HepG2 (cell line): Measurements from ENCODE around the gene ANTKMT. TPM values are rescaled to one million over a fixed set of nuclear protein-coding genes. Genes with fewer than 3 reads are reported as not detected.
A peak's percentile ranks its signal among the peaks of the same experiment; 100 is the strongest.

Experiments
- BRD4 ChIP-seq: sonication (generic); formaldehyde crosslinking; IDR thresholded peaks from 2 replicates; pipeline ENCODE4 v1.4.0; 2020; ENCODE audit warnings: missing genetic modification reagents
- EHMT2 ChIP-seq: fragments of 200-600 bp; sonication (generic); IDR thresholded peaks from 2 replicates; pipeline ENCODE4 v1.7.0; 2017; ENCODE audit warnings: antibody characterized with exemption, low read depth, low read length, borderline replicate concordance
- HDAC2 ChIP-seq: sonication (generic); formaldehyde crosslinking; IDR thresholded peaks from 2 replicates; pipeline ENCODE4 v1.4.0; 2020; ENCODE audit warnings: missing genetic modification reagents
- HNRNPL ChIP-seq: fragments of 200-400 bp; formaldehyde crosslinking; IDR thresholded peaks from 2 replicates; pipeline ENCODE4 v1.6.1; 2017; ENCODE audit warnings: mild to moderate bottlenecking, low read depth, low read length
- MAX ChIP-seq: IDR thresholded peaks from 2 replicates; pipeline ENCODE4 v1.6.1; 2012; ENCODE audit warnings: inconsistent platforms
- PHF20 ChIP-seq: sonication (generic); formaldehyde crosslinking; IDR thresholded peaks from 2 replicates; pipeline ENCODE4 v1.5.0; 2020; ENCODE audit warnings: mild to moderate bottlenecking, missing genetic modification reagents
- ZNF180 ChIP-seq: sonication (generic); formaldehyde crosslinking; IDR thresholded peaks from 2 replicates; pipeline ENCODE4 v1.4.0; 2020; ENCODE audit warnings: low read depth, missing genetic modification reagents, borderline replicate concordance
- ZNF30 ChIP-seq: sonication (generic); formaldehyde crosslinking; IDR thresholded peaks from 2 replicates; pipeline ENCODE4 v1.5.0; 2020; ENCODE audit warnings: mild to moderate bottlenecking, missing genetic modification reagents
- ZNF354B ChIP-seq: sonication (generic); formaldehyde crosslinking; IDR thresholded peaks from 2 replicates; pipeline ENCODE4 v1.8.0; 2022; ENCODE audit warnings: mild to moderate bottlenecking, missing genetic modification reagents
- ZNF543 ChIP-seq: sonication (generic); formaldehyde crosslinking; IDR thresholded peaks from 2 replicates; pipeline ENCODE4 v1.4.0; 2020; ENCODE audit warnings: mild to moderate bottlenecking, missing genetic modification reagents
- ZNF720 ChIP-seq: sonication (generic); formaldehyde crosslinking; IDR thresholded peaks from 2 replicates; pipeline ENCODE4 v1.4.0; 2020; ENCODE audit warnings: missing genetic modification reagents
- polyA plus RNA-seq, 8 experiments: library from polyadenylated mRNA; depleted of rRNA in 3 of 8; stranded (reverse) in 7 of 8; unstranded in 1 of 8; fragments of >200 nt; fragmentation: Illumina TruSeq in 4 of 8; extraction: Trizol in 4 of 8; gene quantifications; 2 replicates each; pipeline versions ENCODE4 v1.2.1 to v1.2.3, GENCODE V29; 2011 to 2016; ENCODE audit warnings: low read depth in 4 of 8, missing spikeins in 1 of 8, mixed read lengths in 1 of 8; ENCODE audit not compliant: insufficient read depth in 1 of 8
- total RNA-seq, 5 experiments: library from RNA; depleted of rRNA; stranded (reverse); fragments of >200 nt; fragmentation: Illumina TruSeq; extraction: Trizol; gene quantifications; 2 replicates each; pipeline ENCODE4 v1.2.3, GENCODE V29; 2016; ENCODE audit warnings: low read depth in 1 of 5
- TF ChIP-seq, protein P1 (sequence below): sonication (generic); formaldehyde crosslinking; conservative IDR thresholded peaks from 2 replicates; pipeline ENCODE4 v1.4.0; 2020; ENCODE audit warnings: mild to moderate bottlenecking, missing genetic modification reagents, moderate library complexity
- TF ChIP-seq, protein P2 (sequence below), 2 experiments: fragments of 450-650 bp in 1 of 2; sonication (generic) in 1 of 2; formaldehyde crosslinking in 1 of 2; IDR thresholded peaks; 2 replicates each; pipeline versions ENCODE4 v1.6.1 to v1.8.0; 2016 to 2022; ENCODE audit warnings: antibody characterized with exemption in 1 of 2, mild to moderate bottlenecking in 1 of 2, missing genetic modification reagents in 1 of 2
- TF ChIP-seq, protein P3 (sequence below): sonication (generic); formaldehyde crosslinking; IDR thresholded peaks from 2 replicates; pipeline ENCODE4 v1.4.0; 2020; ENCODE audit warnings: mild to moderate bottlenecking, missing genetic modification reagents, borderline replicate concordance

ANTKMT gene
- total and polyA plus RNA-seq, 2 of the 13 experiments (the other 11 are each of a cell fraction or from before 2014, with no cell fraction given), result 7.5 to 47.8 TPM

- TF ChIP-seq ZNF354B (CRISPR knock-in tag) (no peak), ZNF720 (CRISPR knock-in tag) (no peak), ZNF180 (no peak), BRD4 (CRISPR knock-in tag) (no peak), HNRNPL (0 out of 2 replicates have a peak, but pooled peaks have one; percentile 61), MAX (no peak; the same call in 1 of the 2 replicates), ZNF30 (CRISPR knock-in tag) (no peak), PHF20 (CRISPR knock-in tag) (no peak), HDAC2 (CRISPR knock-in tag) (peak; percentile 25; the same call in 1 of the 2 replicates), EHMT2 (no peak), ZNF543 (no peak)
- TF ChIP-seq, protein P1, sequence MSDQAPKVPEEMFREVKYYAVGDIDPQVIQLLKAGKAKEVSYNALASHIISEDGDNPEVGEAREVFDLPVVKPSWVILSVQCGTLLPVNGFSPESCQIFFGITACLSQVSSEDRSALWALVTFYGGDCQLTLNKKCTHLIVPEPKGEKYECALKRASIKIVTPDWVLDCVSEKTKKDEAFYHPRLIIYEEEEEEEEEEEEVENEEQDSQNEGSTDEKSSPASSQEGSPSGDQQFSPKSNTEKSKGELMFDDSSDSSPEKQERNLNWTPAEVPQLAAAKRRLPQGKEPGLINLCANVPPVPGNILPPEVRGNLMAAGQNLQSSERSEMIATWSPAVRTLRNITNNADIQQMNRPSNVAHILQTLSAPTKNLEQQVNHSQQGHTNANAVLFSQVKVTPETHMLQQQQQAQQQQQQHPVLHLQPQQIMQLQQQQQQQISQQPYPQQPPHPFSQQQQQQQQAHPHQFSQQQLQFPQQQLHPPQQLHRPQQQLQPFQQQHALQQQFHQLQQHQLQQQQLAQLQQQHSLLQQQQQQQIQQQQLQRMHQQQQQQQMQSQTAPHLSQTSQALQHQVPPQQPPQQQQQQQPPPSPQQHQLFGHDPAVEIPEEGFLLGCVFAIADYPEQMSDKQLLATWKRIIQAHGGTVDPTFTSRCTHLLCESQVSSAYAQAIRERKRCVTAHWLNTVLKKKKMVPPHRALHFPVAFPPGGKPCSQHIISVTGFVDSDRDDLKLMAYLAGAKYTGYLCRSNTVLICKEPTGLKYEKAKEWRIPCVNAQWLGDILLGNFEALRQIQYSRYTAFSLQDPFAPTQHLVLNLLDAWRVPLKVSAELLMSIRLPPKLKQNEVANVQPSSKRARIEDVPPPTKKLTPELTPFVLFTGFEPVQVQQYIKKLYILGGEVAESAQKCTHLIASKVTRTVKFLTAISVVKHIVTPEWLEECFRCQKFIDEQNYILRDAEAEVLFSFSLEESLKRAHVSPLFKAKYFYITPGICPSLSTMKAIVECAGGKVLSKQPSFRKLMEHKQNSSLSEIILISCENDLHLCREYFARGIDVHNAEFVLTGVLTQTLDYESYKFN (CRISPR knock-in tag), result no peak
- TF ChIP-seq, protein P2, sequence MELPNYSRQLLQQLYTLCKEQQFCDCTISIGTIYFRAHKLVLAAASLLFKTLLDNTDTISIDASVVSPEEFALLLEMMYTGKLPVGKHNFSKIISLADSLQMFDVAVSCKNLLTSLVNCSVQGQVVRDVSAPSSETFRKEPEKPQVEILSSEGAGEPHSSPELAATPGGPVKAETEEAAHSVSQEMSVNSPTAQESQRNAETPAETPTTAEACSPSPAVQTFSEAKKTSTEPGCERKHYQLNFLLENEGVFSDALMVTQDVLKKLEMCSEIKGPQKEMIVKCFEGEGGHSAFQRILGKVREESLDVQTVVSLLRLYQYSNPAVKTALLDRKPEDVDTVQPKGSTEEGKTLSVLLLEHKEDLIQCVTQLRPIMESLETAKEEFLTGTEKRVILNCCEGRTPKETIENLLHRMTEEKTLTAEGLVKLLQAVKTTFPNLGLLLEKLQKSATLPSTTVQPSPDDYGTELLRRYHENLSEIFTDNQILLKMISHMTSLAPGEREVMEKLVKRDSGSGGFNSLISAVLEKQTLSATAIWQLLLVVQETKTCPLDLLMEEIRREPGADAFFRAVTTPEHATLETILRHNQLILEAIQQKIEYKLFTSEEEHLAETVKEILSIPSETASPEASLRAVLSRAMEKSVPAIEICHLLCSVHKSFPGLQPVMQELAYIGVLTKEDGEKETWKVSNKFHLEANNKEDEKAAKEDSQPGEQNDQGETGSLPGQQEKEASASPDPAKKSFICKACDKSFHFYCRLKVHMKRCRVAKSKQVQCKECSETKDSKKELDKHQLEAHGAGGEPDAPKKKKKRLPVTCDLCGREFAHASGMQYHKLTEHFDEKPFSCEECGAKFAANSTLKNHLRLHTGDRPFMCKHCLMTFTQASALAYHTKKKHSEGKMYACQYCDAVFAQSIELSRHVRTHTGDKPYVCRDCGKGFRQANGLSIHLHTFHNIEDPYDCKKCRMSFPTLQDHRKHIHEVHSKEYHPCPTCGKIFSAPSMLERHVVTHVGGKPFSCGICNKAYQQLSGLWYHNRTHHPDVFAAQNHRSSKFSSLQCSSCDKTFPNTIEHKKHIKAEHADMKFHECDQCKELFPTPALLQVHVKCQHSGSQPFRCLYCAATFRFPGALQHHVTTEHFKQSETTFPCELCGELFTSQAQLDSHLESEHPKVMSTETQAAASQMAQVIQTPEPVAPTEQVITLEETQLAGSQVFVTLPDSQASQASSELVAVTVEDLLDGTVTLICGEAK (IDR thresholded peaks at IDR 0.05), result no peak
- TF ChIP-seq, protein P2 (CRISPR knock-in tag; IDR thresholded peaks at IDR 0.05), result no peak
- TF ChIP-seq, protein P3, sequence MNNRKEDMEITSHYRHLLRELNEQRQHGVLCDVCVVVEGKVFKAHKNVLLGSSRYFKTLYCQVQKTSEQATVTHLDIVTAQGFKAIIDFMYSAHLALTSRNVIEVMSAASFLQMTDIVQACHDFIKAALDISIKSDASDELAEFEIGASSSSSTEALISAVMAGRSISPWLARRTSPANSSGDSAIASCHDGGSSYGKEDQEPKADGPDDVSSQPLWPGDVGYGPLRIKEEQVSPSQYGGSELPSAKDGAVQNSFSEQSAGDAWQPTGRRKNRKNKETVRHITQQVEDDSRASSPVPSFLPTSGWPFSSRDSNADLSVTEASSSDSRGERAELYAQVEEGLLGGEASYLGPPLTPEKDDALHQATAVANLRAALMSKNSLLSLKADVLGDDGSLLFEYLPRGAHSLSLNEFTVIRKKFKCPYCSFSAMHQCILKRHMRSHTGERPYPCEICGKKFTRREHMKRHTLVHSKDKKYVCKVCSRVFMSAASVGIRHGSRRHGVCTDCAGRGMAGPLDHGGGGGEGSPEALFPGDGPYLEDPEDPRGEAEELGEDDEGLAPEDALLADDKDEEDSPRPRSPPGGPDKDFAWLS, result no peak
These were observed 39.8 kb upstream of the ANTKMT start (continued) for GRCh38 chr16:680967-681745.
